RWPE2 (cell line): ENCODE results near the gene DERA.

Experiments used
- ATAC-seq: fragments of 200-7000 bp; cut with Tn5 transposase; 3 replicates; pipeline ENCODE4 v1.9.1; 2021; ENCODE audit warnings: low read depth
- DNase-seq: peaks from one replicate; pipeline ENCODE4 v3.0.0-alpha.2; 2020; ENCODE audit warnings: low spot score
- H3K27ac ChIP-seq: fragments of 450-650 bp; 2 replicates; pipeline ENCODE4 v1.5.1; 2017; ENCODE audit warnings: mild to moderate bottlenecking; ENCODE audit not compliant: poor library complexity, severe bottlenecking
- H3K27me3 ChIP-seq: fragments of 250-450 bp; sonication (Bioruptor Pico); 2 replicates; pipeline ENCODE4 v1.5.1; 2021; ENCODE audit warnings: mild to moderate bottlenecking, moderate library complexity; ENCODE audit not compliant: insufficient read depth, poor library complexity, severe bottlenecking
- H3K36me3 ChIP-seq: fragments of 250-450 bp; sonication (Bioruptor Pico); 2 replicates; pipeline ENCODE4 v1.5.1; 2020; ENCODE audit warnings: low read depth, mild to moderate bottlenecking, moderate library complexity
- H3K4me1 ChIP-seq: fragments of 250-450 bp; sonication (Bioruptor Pico); 2 replicates; pipeline ENCODE4 v1.5.1; 2021; ENCODE audit warnings: mild to moderate bottlenecking, moderate library complexity; ENCODE audit not compliant: insufficient read depth, poor library complexity, severe bottlenecking
- H3K4me3 ChIP-seq: fragments of 250-450 bp; sonication (Bioruptor Pico); 2 replicates; pipeline ENCODE4 v1.5.1; 2021; ENCODE audit warnings: mild to moderate bottlenecking, moderate library complexity; ENCODE audit not compliant: severe bottlenecking
- H3K9me3 ChIP-seq: fragments of 250-450 bp; sonication (Bioruptor Pico); 2 replicates; pipeline ENCODE4 v1.5.1; 2021; ENCODE audit warnings: mild to moderate bottlenecking, moderate library complexity; ENCODE audit not compliant: severe bottlenecking
- CTCF ChIP-seq: fragments of 450-650 bp; IDR thresholded peaks from one replicate; pipeline ENCODE4 v1.5.1; 2017; ENCODE audit warnings: mild to moderate bottlenecking, moderate library complexity; ENCODE audit not compliant: poor library complexity, severe bottlenecking

The DERA gene

DNA sequence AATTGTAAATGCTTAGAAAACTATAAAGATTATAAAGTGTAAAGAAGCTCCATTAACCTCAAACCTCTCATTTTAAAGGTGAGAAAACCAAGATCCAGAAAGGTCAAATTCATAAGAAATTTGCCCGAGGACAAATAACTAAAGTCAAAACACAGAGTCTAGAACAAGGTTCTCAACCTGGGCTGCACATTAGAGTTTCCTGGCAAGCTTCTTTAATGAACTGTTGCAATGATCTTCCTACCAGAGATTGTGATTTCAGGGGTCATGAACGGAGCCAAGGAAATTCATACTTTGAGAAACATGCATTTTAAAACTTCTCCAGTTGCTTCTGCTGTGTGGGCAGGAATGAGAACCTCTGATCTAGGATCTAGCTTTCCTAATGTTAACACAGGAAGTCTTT is 86.8 kb downstream of the DERA start:
- Histone ChIP-seq H3K9me3 (no peaks in the 10 kb centered on the region), H3K27me3 (no peaks in the 10 kb centered on the region), H3K4me3 (no peak overlapping the region), H3K27ac (no peak overlapping the region), H3K4me1 (no peaks in the 10 kb centered on the region), H3K36me3 (no peaks in the 10 kb centered on the region)
- no peak for ATAC-seq
- no peak for DNase-seq
- no peak for TF ChIP-seq CTCF

DNA sequence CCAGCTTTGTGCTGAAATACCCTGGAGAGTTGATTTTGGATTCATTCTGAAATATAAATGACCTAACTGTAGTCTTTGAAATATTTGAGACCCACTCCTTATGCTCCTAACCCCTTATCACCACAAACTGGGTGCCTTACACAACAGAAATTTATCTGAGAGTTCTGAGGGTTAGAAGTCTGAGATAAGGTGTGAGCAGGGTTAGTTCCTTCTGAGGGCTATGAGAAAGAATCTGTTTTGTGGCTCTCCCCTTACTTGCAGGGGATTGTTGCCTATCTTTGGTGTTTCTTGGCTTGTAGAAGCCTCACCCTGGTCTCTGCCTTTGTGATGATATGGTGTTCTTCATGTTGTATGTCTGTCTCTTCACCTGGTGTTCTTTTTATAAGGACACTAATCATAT is 91.7 kb downstream of the DERA start:
- Histone ChIP-seq H3K36me3 (no peaks in the 10 kb centered on the region), H3K27me3 (no peaks in the 10 kb centered on the region), H3K9me3 (no peaks in the 10 kb centered on the region), H3K4me1 (no peaks in the 10 kb centered on the region), H3K27ac (no peak overlapping the region), H3K4me3 (no peak overlapping the region)
- DNase-seq (no peak), ATAC-seq (no peak)
- TF ChIP-seq CTCF: no peak

DNA sequence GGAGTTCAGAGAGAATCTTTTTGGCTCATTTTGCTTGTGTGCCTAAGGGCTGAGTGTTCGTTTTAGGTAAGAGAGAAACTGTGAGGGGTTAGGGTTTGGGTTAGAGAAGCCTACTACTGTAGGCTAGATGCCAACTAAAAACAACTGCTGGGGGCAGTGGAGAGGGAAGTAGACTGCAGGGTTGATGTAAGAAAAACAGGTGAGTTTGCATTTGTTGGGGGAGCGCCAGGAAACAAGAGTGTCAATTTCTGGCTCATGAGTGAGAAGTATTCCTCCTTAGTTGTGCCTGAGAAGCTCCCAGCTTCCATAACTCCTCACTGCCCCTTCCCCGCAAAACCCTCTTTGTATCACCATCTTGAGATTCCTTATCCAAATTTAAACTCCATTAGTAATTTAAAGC is 92.3 kb downstream of the DERA start:
- no peaks in the 10 kb centered on the region for H3K36me3 ChIP-seq
- TF ChIP-seq CTCF: no peak
- no peaks in the 10 kb centered on the region for H3K4me1 ChIP-seq
- DNase-seq: no peak
- no peaks in the 10 kb centered on the region for H3K9me3 ChIP-seq
- H3K27ac ChIP-seq: no peak overlapping the region
- H3K27me3 ChIP-seq: no peaks in the 10 kb centered on the region
- H3K4me3 ChIP-seq: no peak overlapping the region
- ATAC-seq: no peak

DNA sequence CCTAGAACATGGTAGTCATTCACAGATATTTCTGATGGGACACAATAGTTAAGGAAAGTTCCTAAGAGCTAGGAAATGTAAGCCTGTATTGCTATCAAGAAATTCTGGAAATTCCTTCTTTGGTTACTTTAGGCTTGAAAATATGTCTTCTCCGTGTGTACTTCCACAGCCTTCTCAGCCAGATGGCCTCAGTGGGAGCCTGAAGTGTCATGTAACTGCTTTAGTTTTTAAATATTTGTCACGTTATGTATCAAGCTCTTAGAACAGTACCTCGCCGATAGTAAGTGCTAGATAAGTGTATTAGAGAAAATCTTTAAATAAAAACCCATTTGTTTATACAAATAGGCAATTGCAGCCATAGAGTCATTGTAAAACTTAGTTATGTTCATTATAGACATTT is 95.6 kb downstream of the DERA start:
- Histone ChIP-seq H3K9me3 (no peaks in the 10 kb centered on the region), H3K36me3 (no peaks in the 10 kb centered on the region), H3K27me3 (no peaks in the 10 kb centered on the region), H3K27ac (no peak overlapping the region), H3K4me1 (no peaks in the 10 kb centered on the region), H3K4me3 (no peak overlapping the region)
- no peak for TF ChIP-seq CTCF
- DNase-seq (no peak), ATAC-seq (no peak)

- ATAC-seq: no peak
- DNase-seq: no peak
- TF ChIP-seq CTCF: no peak
- Histone ChIP-seq H3K4me1 (no peaks in the 10 kb centered on the region), H3K4me3 (no peak overlapping the region), H3K27me3 (no peaks in the 10 kb centered on the region), H3K36me3 (no peaks in the 10 kb centered on the region), H3K9me3 (no peaks in the 10 kb centered on the region), H3K27ac (no peak overlapping the region)
Observed at GRCh38 chr12:16008421-16008824, 97.3 kb downstream of the DERA start.
